ENCODE data around the gene RBM38. TPM values are rescaled to one million over a fixed set of nuclear protein-coding genes. Genes with fewer than 3 reads are reported as not detected.

Gene RBM38
- total RNA-seq, 1 experiment from 2014 or later, result 15.2 TPM

DNA sequence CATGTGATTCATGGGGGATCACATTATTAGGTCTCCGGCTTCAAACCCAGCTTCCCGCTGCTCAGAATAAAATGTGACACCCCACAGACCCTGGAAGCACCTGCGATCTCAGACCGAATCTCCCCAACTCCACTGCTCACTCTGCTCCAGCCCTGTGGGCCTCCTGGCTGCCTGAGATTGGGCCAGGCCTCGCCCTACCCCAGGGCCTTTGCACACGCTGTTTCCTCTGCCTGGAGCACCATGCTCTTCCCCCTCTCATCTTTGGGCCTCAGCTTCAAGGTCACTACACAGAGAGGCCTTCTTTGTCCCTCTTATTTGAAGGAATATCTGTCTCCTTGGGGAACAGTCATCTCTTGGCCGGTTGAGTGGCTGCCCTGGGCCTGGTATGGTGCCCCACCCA is 48.8 kb downstream of the RBM38 start:
- DNase-seq (ENCODE audit: low read depth), result no peak
- in situ Hi-C loops (cut with HindIII; ENCODE audit: low pct_unique_long_range_greater_than_20kb, low sequenced_read_pairs), result no loop called here

GRCh38 chr20:57440678-57441509 is 49.7 kb downstream of the RBM38 start:
- in situ Hi-C loops (cut with HindIII; ENCODE audit: low pct_unique_long_range_greater_than_20kb, low sequenced_read_pairs), result no loop called here
- no peak for DNase-seq (ENCODE audit: low read depth)

- no peak for DNase-seq (ENCODE audit: low read depth)
- in situ Hi-C loops (cut with HindIII; ENCODE audit: low pct_unique_long_range_greater_than_20kb, low sequenced_read_pairs), result no loop called here
Measured at GRCh38 chr20:57441510-57442154, 50.4 kb downstream of the RBM38 start.

- in situ Hi-C loops (cut with HindIII; ENCODE audit: low pct_unique_long_range_greater_than_20kb, low sequenced_read_pairs), result no loop called here
- DNase-seq (ENCODE audit: low read depth), result no peak
Measured at GRCh38 chr20:57442158-57442887, 51.1 kb downstream of the RBM38 start.

DNA sequence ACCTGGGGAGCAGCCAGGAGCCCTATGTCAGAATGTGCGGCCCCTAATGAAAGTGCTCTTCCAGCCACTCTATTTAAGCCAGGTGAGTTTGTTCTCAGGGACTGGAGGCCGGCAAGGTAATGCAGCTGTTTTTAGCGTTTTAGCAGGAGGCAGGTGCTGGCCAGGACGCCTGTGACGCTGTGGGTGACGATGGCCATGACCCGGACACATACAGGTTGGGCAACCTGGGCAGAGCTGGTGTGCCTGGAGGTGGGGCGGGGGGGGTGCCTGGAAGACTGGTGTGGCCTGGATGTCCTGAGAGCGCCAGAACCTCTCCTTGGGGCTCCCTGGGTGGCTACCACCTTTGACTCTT is 51.7 kb downstream of the RBM38 start:
- in situ Hi-C loops (cut with HindIII; ENCODE audit: low pct_unique_long_range_greater_than_20kb, low sequenced_read_pairs), result no loop called here
- DNase-seq (ENCODE audit: low read depth), result no peak

DNA sequence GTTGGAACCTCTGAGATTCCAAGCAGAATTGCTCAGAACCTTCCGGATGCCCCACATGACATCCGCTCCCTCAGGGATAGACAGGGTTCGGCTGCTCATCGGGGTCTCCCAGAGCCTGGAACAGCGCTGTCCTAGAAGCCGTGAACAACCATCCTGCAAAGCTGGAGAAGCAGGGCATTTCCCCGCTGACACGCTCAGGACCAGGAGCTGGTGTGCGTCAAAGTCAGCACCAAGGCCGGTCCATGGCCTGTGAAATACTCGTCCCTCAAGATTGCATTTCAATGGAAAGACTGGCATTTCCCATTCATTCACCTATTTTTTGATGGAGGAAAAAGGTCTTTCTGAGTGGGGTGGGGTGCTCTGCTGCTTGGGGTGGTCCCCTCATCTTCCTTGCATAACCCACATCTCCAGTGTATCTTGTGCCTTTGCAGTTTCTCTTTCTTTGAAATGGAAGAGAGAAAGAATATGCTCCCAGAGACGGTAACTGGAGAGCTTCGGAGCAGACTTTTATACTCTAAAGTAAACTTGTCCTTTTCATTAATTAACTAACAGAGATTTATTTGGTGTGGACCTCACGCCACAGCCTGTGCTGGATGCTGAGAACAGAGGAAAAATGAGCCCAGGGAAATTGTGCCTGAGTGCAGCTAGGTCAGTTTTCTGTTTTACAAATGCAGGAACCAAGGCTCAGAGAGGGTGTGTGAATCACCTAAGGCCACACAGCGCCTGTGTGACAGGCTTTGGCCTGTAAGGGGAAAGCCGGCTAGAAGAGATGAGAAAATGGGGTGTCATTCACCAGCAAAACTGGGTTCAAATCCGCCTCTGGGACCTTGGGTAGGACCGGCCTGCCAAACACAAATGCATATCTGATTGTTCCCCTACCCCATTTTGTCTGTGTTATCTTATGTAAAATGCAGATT is 52.4 kb downstream of the RBM38 start:
- in situ Hi-C loops (cut with HindIII; ENCODE audit: low pct_unique_long_range_greater_than_20kb, low sequenced_read_pairs), result no loop called here
- DNase-seq (ENCODE audit: low read depth), result no peak

DNA sequence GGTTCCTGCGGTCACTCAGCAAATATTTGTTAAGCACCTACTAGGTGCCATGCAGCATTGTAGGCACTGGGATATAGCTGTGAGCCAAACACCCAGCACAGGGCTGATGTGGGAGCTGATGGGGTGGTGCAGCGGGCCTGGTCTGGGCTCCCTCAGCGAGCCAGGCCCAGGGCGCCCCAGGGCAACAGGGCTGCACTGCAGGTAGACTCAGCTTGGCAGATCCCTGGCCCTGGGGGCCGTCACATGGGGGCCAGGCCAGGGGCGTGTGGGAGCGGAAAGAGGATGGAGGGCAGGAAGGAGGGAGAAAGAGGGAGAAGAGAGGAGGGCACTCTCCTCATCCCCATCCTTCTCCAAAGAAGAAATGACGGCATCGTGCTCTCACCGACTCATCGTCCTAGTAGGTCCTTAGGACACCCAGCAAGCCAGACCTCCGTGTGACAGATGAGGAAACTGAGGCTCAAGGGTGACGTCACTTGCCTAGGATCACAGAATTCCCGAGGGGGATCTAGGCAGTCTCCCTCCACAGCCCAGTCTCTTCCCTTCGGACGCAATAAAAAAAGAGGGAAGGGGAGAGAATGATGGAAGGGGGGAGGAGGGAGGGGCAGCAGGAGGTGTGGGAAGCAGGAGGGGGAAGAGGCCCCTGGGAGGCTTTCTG is 53.3 kb downstream of the RBM38 start:
- in situ Hi-C loops (cut with HindIII; ENCODE audit: low pct_unique_long_range_greater_than_20kb, low sequenced_read_pairs), result no loop called here

GRCh38 chr20:57445298-57445697 is 54.1 kb downstream of the RBM38 start:
- no peak for DNase-seq (ENCODE audit: low read depth)
- in situ Hi-C loops (cut with HindIII; ENCODE audit: low pct_unique_long_range_greater_than_20kb, low sequenced_read_pairs), result no loop called here

More for the DNA sequence above, 53.3 kb downstream of the RBM38 start:
- DNase-seq (ENCODE audit: low read depth), result no peak

DNA sequence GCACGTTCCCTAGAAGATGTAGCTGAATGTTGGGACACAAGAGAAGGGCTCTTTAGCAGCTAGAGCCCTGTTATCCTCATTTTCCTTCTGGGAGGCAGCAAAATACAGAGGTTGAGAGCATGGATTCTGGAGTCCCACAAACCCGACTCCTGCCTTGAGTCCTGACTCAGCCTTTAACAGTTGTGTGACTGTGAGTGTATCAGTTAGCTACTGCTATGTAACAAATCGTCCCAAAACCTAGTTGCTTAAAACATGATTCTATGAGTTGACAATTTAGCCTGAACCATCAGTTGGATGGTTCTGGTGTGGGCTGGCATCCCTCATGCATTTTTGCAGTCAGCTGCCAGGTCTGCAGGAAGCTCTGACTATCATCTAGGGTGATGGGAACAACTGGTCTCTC is 54.6 kb downstream of the RBM38 start:
- in situ Hi-C loops (cut with HindIII; ENCODE audit: low pct_unique_long_range_greater_than_20kb, low sequenced_read_pairs), result no loop called here
- DNase-seq (ENCODE audit: low read depth), result no peak

- in situ Hi-C loops (cut with HindIII; ENCODE audit: low pct_unique_long_range_greater_than_20kb, low sequenced_read_pairs), result no loop called here
- DNase-seq (ENCODE audit: low read depth), result no peak
Measured at GRCh38 chr20:57448764-57449354, 57.7 kb downstream of the RBM38 start.

DNA sequence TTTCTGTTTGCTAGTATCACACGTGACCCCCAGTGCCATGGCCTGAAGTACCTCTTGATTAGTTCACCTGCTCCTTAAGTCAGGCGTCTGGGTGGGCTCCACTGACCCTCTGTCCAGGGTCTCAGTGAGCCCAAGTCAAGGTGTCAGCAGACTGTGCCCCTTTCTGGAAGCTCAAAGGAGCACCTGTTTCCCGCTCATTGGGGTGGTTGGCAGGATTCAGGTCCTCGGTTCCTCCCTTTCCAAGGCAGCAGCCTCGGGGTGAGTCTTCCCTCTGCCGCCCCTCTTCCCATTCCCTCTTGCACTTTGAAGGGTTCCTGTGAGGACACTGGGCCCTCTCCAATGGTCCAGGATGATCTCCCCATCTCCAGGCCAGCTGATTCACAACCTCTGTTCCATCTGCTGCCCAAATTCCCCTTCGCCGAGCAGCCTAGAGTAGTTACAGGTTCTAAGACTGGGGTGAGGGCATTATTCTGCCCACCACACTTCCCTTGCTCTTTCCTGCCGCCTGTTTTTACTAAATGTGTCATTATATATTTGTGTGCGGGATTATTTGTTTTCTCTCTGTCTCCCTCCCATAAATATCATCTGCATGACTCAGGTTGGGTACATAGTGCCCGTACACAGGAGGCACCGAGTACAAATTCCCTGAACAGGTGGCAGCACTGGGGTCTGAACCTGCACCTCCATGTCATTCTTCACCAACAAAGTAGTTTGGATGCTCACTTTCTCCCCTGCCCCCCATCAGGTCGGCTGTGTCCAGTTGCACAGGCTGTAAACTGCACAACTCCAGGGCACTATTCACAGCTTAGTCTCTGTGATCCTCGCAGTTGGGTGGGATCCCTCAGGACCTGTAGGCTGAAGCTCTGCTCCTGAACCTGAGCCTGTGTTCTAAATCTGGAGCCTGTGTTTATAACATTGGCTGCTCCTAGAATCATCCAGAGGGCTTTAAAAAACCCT is 58.5 kb downstream of the RBM38 start:
- no peak for DNase-seq (ENCODE audit: low read depth)
- in situ Hi-C loops (cut with HindIII; ENCODE audit: low pct_unique_long_range_greater_than_20kb, low sequenced_read_pairs), result no loop called here

DNA sequence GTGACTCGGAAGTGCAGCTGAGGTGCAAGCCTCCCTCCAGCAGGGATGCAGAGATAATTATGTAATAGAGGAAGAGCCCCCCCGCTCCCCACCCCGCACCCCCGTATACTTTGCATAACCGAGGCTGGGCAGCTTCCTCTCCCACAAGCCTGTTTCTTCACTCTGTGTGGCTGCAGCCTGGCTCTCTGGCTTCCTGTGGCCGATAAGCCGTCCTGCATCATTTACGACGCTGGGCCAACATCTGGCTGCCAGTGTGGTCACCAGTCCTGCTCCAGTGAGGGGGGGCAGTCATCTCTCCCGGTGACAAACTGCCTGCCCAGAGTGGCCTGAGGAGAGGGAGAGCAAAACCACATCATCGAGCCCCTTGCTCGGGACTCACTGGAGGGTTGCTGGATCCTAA is 59.2 kb downstream of the RBM38 start:
- in situ Hi-C loops (cut with HindIII; ENCODE audit: low pct_unique_long_range_greater_than_20kb, low sequenced_read_pairs), result no loop called here
- DNase-seq (ENCODE audit: low read depth), result no peak

DNA sequence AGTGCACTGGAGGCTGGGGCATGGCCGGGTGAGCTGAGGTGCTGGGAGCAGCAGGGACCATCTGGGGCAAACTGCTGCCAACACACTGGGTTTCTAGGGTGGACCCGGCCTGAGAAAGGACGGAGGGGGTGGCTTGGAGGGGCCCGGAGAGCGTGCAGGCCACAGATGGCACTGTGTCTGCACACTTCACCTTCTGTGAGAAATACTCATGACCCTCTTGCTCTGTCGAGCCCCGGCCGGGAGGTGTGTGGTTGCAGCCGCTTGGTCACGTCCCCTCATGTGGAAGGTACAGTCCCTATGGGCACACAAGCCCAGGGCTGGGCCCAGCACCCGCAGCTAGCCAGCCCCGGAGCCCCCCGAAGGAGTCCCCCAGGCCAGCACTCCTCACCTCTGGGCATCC is 59.7 kb downstream of the RBM38 start:
- DNase-seq (ENCODE audit: low read depth), result no peak

GRCh38 chr20:57451431-57451794 is 60.2 kb downstream of the RBM38 start:
- in situ Hi-C loops (cut with HindIII; ENCODE audit: low pct_unique_long_range_greater_than_20kb, low sequenced_read_pairs), result no loop called here
- DNase-seq (ENCODE audit: low read depth), result no peak

More for the DNA sequence above, 59.7 kb downstream of the RBM38 start:
- in situ Hi-C loops (cut with HindIII; ENCODE audit: low pct_unique_long_range_greater_than_20kb, low sequenced_read_pairs), result no loop called here

DNA sequence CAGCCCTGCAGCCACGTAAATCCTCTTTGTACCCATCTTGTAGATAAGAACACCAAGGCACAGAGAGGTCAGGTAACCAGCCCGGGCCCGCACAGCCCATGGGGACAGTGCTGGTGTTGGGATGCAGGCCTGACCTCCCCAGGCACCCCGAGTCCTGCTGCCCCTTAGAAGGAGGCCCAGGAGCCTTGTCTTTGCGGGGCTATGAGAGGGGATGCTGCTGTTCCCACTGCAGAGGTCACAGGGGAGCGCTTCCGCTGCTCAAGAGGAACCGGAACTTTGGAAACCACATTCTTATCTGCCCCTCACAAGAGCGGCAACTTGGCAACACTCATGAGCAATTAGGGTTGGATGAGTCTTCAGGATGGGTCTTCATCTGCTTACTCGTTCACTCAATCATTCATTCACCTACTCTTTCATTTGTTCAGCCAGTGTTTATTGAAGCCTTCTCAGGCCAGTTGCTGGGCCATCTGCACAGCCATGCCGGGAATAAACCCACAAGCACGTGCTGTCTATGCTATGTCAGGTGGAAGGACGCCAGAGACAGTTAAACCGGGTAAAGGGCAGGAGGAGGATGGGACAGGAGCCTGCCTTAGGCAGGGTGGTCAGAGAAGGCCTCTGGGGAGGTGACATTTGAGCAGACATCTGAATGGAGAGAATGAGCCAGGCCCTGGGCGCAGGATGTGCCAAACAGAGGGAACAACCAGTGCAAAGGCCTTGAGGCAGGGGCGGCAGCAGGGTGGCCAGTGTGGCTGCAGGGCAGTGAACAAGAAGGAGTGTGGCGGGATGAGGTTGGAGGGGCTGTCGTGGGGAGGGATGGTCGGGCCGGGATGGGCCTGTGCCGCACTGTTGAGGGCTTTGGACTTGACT is 60.8 kb downstream of the RBM38 start:
- no peak for DNase-seq (ENCODE audit: low read depth)
- in situ Hi-C loops (cut with HindIII; ENCODE audit: low pct_unique_long_range_greater_than_20kb, low sequenced_read_pairs), result no loop called here

GRCh38 chr20:57455386-57455785 is 64.2 kb downstream of the RBM38 start:
- DNase-seq (ENCODE audit: low read depth), result no peak

More at GRCh38 chr20:57455386-57455785, 64.2 kb downstream of the RBM38 start:
- in situ Hi-C loops (cut with HindIII; ENCODE audit: low pct_unique_long_range_greater_than_20kb, low sequenced_read_pairs), result no loop called here
